SKM-1 treated with dmso at 0.1 percent for 144 hours (cell line): ENCODE data around the gene KATNBL1.

Experiments used
- DNase-seq: peaks from one replicate; lab custom pipeline; 2025; ENCODE audit not compliant: unreplicated experiment; lab: John Stamatoyannopoulos, UW

Gene KATNBL1, protein sequence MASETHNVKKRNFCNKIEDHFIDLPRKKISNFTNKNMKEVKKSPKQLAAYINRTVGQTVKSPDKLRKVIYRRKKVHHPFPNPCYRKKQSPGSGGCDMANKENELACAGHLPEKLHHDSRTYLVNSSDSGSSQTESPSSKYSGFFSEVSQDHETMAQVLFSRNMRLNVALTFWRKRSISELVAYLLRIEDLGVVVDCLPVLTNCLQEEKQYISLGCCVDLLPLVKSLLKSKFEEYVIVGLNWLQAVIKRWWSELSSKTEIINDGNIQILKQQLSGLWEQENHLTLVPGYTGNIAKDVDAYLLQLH

DNA sequence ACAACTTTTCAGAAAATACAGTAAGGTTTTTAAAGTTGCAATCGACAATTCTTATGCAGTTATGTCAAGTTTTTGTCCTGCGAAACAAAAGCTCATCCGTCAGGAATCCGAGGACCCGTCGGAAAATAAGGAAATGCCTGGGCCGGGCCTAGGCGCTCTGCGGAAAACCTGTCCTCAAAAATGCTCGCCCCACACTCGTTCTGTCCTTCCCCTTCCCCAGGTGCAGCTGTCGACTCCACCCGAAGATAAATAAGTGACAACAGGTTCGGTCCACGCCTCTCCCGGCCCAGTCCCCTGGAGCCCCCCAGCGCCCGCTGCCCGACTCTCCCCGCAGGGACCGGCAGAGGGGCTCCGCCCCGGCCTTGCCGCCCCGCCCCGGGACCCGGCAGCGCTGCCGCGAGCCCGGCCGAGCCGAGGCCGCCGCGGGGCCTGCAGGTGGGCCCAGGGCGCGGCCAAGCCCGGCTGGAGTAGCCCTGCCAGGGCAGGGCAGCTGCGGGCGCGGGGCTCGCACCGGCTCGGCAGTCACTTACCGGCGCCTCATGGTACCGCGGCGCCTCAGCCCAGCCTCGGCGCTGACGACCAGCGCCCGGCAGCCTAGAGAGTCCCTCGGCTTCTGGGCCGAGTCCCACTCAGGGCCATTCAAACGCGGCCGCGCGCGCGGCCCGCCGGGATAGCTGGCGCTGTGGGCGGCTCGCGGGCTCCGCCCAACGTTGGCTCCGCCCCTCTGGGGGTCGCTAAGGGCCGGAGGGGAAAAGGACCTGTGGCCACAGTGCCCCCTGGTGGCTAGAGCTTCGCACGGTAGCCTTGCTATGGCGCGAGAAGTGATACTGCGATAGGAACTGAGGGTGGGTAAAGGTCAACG is at the start of gene KATNBL1:
Gene KATNBL1 (minus strand): TSS at position 676 of the 862 bp plus-strand sequence. CDS start 46,420 bp downstream, outside the sequence.
- peak; percentile 86 for DNase-seq

DNA sequence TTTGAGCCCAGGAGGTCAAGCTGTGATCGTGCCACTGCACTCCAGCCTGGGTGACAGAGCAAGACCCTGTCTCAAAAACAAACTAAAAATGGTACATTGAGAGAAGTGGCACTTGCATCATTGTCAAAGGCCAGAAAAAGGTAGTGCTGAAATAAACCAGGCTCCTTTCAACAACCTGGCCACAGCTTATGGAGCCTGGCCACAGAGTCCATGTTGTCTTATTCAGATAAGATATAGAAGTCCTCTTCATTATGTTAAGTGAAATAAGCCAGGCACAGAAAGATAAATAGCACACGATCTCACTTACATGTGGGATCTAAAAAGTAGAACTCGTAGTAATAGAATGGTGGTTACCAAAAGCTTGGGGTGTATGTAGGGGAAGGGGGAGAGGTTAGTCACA is 49.7 kb upstream of the KATNBL1 start:
- no peak for DNase-seq

DNA sequence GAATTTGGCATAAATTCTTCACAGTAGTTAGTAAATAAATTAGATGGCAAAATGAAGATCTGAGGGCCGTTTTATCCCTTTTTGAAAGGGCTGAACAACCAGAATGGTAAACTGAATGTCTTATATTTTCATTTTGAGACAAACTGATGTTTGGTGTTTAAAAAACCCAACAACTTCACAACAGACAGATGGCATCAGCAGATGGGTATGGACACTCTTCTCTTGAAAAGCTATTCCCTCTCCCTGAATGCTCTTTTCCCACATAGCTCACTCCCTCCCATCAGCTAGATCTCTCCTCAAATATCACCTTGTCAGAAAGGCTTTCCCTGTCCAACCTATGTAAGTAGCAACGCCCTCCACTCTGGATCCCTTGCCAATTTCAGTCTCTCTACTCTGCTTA is 48.3 kb upstream of the KATNBL1 start:
- no peak for DNase-seq

GRCh38 chr15:34252545-34252944 is 42.6 kb upstream of the KATNBL1 start:
- peak; percentile 20 for DNase-seq

GRCh38 chr15:34248190-34248589 is 38.3 kb upstream of the KATNBL1 start:
- DNase-seq = no peak

GRCh38 chr15:34246276-34246976 is 36.5 kb upstream of the KATNBL1 start:
- DNase-seq = no peak

- no peak for DNase-seq
These were observed 33.3 kb upstream of the KATNBL1 start for GRCh38 chr15:34243226-34243625.

- no peak for DNase-seq
These were observed 32.4 kb upstream of the KATNBL1 start for GRCh38 chr15:34242331-34242710.

GRCh38 chr15:34241376-34242330 is 31.8 kb upstream of the KATNBL1 start:
- DNase-seq = peak; percentile 13

- DNase-seq = no peak
These were observed 30.6 kb upstream of the KATNBL1 start for GRCh38 chr15:34240537-34240936.

- no peak for DNase-seq
These were observed 29.4 kb upstream of the KATNBL1 start for GRCh38 chr15:34239151-34239808.

GRCh38 chr15:34233614-34234013 is 23.7 kb upstream of the KATNBL1 start:
- DNase-seq = no peak

DNA sequence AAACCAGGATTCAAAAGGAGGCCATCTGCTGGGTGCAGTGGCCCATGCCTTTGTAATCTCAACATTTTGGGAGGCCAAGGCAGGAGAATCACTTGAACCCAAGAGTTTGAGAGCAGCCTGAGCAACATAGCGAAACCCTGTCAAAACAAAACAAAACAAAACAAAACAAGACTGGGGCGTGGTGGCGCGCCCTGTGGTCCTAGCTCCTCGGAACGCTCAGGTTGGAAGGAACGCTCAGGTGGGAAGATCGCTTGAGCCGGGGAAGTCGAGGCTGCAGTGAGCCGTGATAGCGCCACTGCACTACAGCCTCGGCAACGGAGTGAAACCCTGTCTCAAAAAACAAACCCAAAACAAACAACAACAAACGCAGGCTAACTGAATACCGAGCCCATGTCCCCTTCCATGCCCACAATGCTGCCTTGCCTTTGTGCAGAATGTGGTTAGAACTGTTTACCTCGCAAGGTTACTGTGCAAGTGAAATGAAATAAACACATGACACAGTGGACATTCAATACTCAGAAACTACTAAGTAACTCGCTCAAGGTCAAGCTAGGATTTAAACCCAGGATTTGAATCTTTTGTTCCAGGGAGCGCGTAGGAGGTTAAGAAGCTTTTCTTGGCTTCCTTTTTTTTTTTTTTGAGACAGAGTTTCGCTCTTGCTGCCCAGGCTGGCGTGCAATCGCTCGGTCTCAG is 14.2 kb upstream of the KATNBL1 start:
- no peak for DNase-seq

DNA sequence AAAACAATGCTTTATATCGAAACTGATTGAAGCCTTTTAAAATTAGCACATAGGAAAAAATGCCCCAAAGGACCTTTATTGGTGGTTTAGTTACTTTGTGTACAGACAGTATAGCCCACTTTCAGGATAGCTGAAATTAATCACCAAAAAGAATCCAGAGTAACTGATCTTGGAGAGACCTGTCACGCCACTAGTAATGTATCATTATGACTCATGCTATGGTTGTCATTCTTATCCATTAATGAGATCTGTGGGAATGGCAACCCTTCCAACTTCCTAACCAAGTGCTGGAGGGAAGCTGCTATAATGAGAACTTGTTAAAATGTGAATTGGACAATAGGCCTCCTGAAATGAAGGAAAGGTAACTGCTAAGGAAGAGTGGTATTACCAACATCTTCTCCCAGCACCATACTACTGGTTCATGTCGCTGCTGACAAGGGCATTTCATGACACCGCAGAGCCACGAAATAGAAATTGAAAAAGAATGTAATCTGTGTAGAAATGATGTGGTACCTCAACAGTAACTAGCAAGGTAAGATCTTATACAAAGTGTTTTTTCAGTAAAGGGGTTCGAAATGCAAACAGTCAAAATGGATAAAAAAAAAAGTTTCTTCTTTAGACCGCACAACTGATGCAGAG is 7.8 kb upstream of the KATNBL1 start:
- no peak for DNase-seq

DNA sequence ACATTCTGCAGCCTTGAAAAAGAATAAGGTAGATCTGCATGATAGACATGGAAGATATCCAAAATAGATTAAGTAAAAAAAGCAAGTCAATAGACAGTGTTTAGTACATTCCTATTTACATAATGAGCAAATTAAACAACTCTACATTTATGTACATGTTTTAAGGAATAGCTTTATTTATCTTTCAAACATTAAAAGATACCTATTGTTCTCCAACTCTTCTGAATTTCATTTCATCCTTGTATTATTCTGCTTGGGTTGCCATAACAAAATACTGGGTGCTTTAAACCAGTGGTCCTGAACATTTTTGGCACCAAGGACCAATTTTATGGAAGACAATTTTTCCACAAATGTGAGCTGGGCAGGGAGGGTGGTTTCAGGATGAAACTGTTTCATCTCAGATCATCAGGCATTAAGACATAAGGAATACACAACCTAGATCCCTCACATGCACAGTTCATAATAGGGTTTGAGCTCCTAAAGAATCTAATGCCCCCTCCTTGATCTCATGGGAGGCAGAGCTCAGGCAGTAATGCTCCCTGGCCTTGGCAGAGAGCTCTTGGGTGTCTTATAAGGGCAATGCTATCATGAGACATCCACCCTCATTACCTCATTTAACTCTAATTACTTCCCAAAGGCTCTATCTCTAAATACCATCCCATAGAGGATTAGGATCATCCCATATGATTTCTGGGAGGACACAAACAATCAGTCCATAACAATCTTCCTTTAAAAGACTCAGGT is 6.8 kb upstream of the KATNBL1 start:
- no peak for DNase-seq

DNA sequence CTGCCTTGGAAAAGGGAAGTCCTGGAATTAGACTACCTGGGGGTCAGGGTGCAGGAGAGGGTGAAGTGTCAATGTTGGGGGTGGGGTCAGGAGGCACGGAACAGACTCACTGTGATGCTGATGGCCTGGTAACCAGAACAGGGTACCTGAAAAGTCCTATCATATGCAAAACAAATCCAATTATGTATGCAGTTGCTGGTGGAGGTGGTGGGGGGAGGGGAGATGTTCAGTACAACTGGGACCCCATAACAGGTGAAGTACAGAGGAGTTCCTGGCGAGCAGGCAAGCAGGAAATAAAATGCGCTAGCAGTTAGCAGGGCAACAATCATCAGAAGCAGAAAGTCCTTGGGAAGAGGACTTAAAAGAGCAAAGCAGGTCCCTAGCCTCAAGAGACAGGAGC is 4.2 kb upstream of the KATNBL1 start:
- no peak for DNase-seq

- DNase-seq = no peak
These were observed 3.8 kb upstream of the KATNBL1 start for GRCh38 chr15:34213690-34214089.

DNA sequence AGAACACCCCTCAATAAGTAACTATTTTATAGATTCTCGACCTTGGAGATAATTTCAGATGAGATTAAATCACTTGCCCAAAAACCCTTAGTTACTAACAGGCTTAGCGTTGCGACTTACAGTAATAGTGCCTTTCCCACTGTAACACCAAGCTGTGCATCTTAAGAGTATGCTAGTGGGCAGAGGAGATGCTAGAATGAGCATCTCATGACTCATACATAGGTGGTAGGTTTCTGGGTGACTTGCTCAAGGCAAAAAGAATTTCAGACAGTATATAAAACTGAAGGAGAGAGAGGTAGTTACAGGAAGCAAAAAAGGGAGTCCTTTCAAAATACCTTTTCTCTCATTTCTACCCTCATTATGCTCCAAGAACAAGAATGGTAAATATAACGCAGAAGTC is 3.9 kb downstream of the KATNBL1 start:
- no peak for DNase-seq
